GM23338 (cell line): Measurements from ENCODE around the gene MORC3. TPM values are rescaled to one million over a fixed set of nuclear protein-coding genes. Genes with fewer than 3 reads are reported as not detected.

Experiments
- ATAC-seq: fragments of 200-7000 bp; cut with Tn5 transposase; 3 replicates; pipeline ENCODE4 v1.9.1; 2020
- DNase-seq: peaks from one replicate; pipeline ENCODE4 v3.0.0-alpha.2; 2015; ENCODE audit warnings: low spot score
- H2AFZ ChIP-seq: fragments of 200-600 bp; sonication (generic); 2 replicates; pipeline ENCODE4 v1.8.0; 2016; ENCODE audit warnings: antibody characterized with exemption, mild to moderate bottlenecking, moderate library complexity
- H3F3A ChIP-seq: fragments of 200-600 bp; sonication (generic); replicated peaks from 2 replicates; pipeline ENCODE4 v1.8.0; 2017; ENCODE audit warnings: antibody characterized with exemption, mixed run types, low read depth
- H3K27ac ChIP-seq: fragments of 200-600 bp; sonication (generic); 2 replicates; pipeline ENCODE4 v1.6.1; 2016; ENCODE audit warnings: low read depth
- H3K27me3 ChIP-seq: fragments of 200-600 bp; sonication (generic); 2 replicates; pipeline ENCODE4 v1.8.0; 2016; ENCODE audit warnings: mild to moderate bottlenecking, mixed run types, moderate library complexity; ENCODE audit not compliant: insufficient read depth
- H3K36me3 ChIP-seq: fragments of 200-600 bp; sonication (generic); 2 replicates; pipeline ENCODE4 v1.8.0; 2016; ENCODE audit warnings: mild to moderate bottlenecking; ENCODE audit not compliant: insufficient read depth
- H3K4me1 ChIP-seq: fragments of 200-600 bp; sonication (generic); 2 replicates; pipeline ENCODE4 v1.8.0; 2016; ENCODE audit warnings: mild to moderate bottlenecking, moderate library complexity; ENCODE audit not compliant: insufficient read depth
- H3K4me2 ChIP-seq: fragments of 200-600 bp; sonication (generic); 2 replicates; pipeline ENCODE4 v1.7.1; 2017; ENCODE audit warnings: mixed run types
- H3K4me3 ChIP-seq: fragments of 200-600 bp; sonication (generic); 2 replicates; pipeline ENCODE4 v1.6.1; 2016; ENCODE audit warnings: mixed run types
- H3K79me2 ChIP-seq: fragments of 200-600 bp; sonication (generic); replicated peaks from 2 replicates; pipeline ENCODE4 v1.8.0; 2017; ENCODE audit warnings: mild to moderate bottlenecking; ENCODE audit not compliant: insufficient read depth
- H3K9me2 ChIP-seq: fragments of 200-600 bp; sonication (generic); 2 replicates; pipeline ENCODE4 v1.8.0; 2017; ENCODE audit not compliant: insufficient read depth
- H4K20me1 ChIP-seq: fragments of 200-600 bp; sonication (generic); replicated peaks from 2 replicates; pipeline ENCODE4 v1.8.0; 2017; ENCODE audit warnings: mild to moderate bottlenecking; ENCODE audit not compliant: insufficient read depth
- H3K27ac Mint-ChIP-seq: 2 replicates; pipeline ENCODE4 v1.8.0; 2020; ENCODE audit warnings: inconsistent platforms, mild to moderate bottlenecking, moderate library complexity, mixed read lengths
- H3K27me3 Mint-ChIP-seq: 3 replicates; pipeline ENCODE4 v1.8.0; 2022; ENCODE audit warnings: low read depth, mild to moderate bottlenecking, moderate library complexity, mixed read lengths, inconsistent platforms; ENCODE audit not compliant: insufficient read depth, poor library complexity
- H3K36me3 Mint-ChIP-seq: 3 replicates; pipeline ENCODE4 v1.8.0; 2021; ENCODE audit warnings: low read depth, mild to moderate bottlenecking, inconsistent platforms, moderate library complexity, mixed read lengths
- H3K4me1 Mint-ChIP-seq: 3 replicates; pipeline ENCODE4 v1.8.0; 2020; ENCODE audit warnings: mild to moderate bottlenecking, inconsistent platforms, mixed read lengths
- H3K4me3 Mint-ChIP-seq: 3 replicates; pipeline ENCODE4 v1.8.0; 2021; ENCODE audit warnings: moderate library complexity, mild to moderate bottlenecking, inconsistent platforms, mixed read lengths
- H3K9me3 Mint-ChIP-seq: 3 replicates; pipeline ENCODE4 v1.8.0; 2020; ENCODE audit warnings: moderate library complexity, mild to moderate bottlenecking, inconsistent platforms, mixed read lengths
- CREB1 ChIP-seq: fragments of 250-450 bp; sonication (Bioruptor Pico); IDR thresholded peaks from 2 replicates; pipeline ENCODE4 v1.5.0; 2020; ENCODE audit warnings: low read depth, mild to moderate bottlenecking, moderate library complexity
- EZH2 ChIP-seq: fragments of 200-600 bp; sonication (generic); IDR thresholded peaks from one replicate; pipeline ENCODE4 v1.8.0; 2017; ENCODE audit warnings: antibody characterized with exemption, mild to moderate bottlenecking, low read depth; ENCODE audit not compliant: unreplicated experiment
- EZH2phosphoT487 ChIP-seq: fragments of 200-600 bp; sonication (generic); IDR thresholded peaks from one replicate; pipeline ENCODE4 v1.8.1; 2018; ENCODE audit warnings: antibody characterized with exemption; ENCODE audit not compliant: unreplicated experiment
- JUNB ChIP-seq: IDR thresholded peaks from one replicate; pipeline ENCODE4 v1.6.1; 2016; ENCODE audit warnings: antibody characterized with exemption; ENCODE audit not compliant: unreplicated experiment
- NANOG ChIP-seq: IDR thresholded peaks from 2 replicates; pipeline ENCODE4 v1.6.1; 2016; ENCODE audit warnings: antibody characterized with exemption, borderline replicate concordance
- POLR2AphosphoS5 ChIP-seq: IDR thresholded peaks from 2 replicates; pipeline ENCODE4 v1.6.1; 2016; ENCODE audit warnings: antibody characterized with exemption, low read depth
- STAT1 ChIP-seq: IDR thresholded peaks from one replicate; pipeline ENCODE4 v1.6.1; 2016; ENCODE audit warnings: antibody characterized with exemption; ENCODE audit not compliant: unreplicated experiment
- ZNF114 ChIP-seq: fragments of 250-450 bp; sonication (Bioruptor Pico); IDR thresholded peaks from 2 replicates; pipeline ENCODE4 v1.5.0; 2020; ENCODE audit warnings: mild to moderate bottlenecking, moderate library complexity
- ZNF331 ChIP-seq: fragments of 250-450 bp; sonication (Bioruptor Pico); IDR thresholded peaks from 2 replicates; pipeline ENCODE4 v1.5.0; 2020; ENCODE audit warnings: low read depth, mild to moderate bottlenecking, moderate library complexity
- polyA plus RNA-seq: library from polyadenylated mRNA; unstranded; fragments of >200 nt; fragmentation: Nextera tagmentation; extraction: Ambion mirVana; gene quantifications from 2 replicates; pipeline ENCODE4 v1.2.1, GENCODE V29; 2016
- total RNA-seq: library from RNA; depleted of rRNA; stranded (reverse); fragments of >200 nt; shearing (Covaris generic); gene quantifications from 2 replicates; pipeline ENCODE4 v1.2.3, GENCODE V29; 2014
- TF ChIP-seq, protein P1 (sequence below): IDR thresholded peaks from one replicate; pipeline ENCODE4 v1.6.1; 2018; ENCODE audit warnings: antibody characterized with exemption; ENCODE audit not compliant: unreplicated experiment
- TF ChIP-seq, protein P2 (sequence below): IDR thresholded peaks from 2 replicates; pipeline ENCODE4 v1.6.1; 2016; ENCODE audit warnings: antibody characterized with exemption
- TF ChIP-seq, protein P3 (sequence below): fragments of 250-450 bp; sonication (Bioruptor Pico); IDR thresholded peaks from 2 replicates; pipeline ENCODE4 v1.5.0; 2020; ENCODE audit warnings: mild to moderate bottlenecking, moderate library complexity
- TF ChIP-seq, protein P4 (sequence below), 2 experiments: fragments of 200-600 bp in 1 of 2; sonication (generic) in 1 of 2; conservative IDR thresholded peaks; 2 replicates each; pipeline versions ENCODE4 v1.5.1 to v1.6.1; 2016 to 2017; ENCODE audit warnings: antibody characterized with exemption in 2 of 2, low read depth in 2 of 2, mild to moderate bottlenecking in 2 of 2, moderate library complexity in 1 of 2

MORC3 gene
- total and polyA plus RNA-seq, 2 experiments from 2014 or later = 11.5 to 25.4 TPM

DNA sequence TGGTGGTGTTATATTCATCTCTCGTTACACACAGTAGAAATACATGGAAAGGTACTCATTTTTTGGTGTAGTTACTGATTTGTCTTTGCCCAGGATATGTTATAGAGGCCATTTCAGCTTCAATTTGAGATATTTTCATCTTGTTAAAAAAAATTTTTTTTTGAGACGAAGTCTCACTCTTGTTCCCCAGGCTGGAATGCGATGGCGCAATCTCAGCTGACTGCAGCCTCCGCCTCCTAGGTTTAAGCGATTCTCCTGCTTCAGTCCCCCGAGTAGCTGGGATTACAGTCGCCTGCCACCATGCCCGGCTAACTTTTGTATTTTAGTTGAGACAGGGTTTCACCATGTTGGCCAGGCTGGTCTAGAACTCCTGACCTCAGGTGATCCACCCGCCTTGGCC lies 19.0 kb downstream of the MORC3 start:
- no peak overlapping the region for H3K27ac ChIP-seq
- no peaks in the 10 kb centered on the region for H3F3A ChIP-seq
- no peaks in the 10 kb centered on the region for H3K27me3 ChIP-seq
- H3K36me3 ChIP-seq = peaks cover 66% of the 10 kb centered on the region
- ATAC-seq = no peak
- H3K27me3 Mint-ChIP-seq = no peaks in the 10 kb centered on the region
- no peak overlapping the region for H3K4me3 ChIP-seq
- DNase-seq = no peak
- H3K4me2 ChIP-seq = no peak overlapping the region
- H3K27ac Mint-ChIP-seq = no peak overlapping the region
- peaks cover 13% of the 10 kb centered on the region for H4K20me1 ChIP-seq
- H3K9me3 Mint-ChIP-seq = no peaks in the 10 kb centered on the region
- no peaks in the 10 kb centered on the region for H3K4me1 Mint-ChIP-seq
- H3K79me2 ChIP-seq = peaks cover 24% of the 10 kb centered on the region
- H3K4me3 Mint-ChIP-seq = no peak overlapping the region
- no peak overlapping the region for H2AFZ ChIP-seq
- no peaks in the 10 kb centered on the region for H3K4me1 ChIP-seq
- H3K36me3 Mint-ChIP-seq = peaks cover 74% of the 10 kb centered on the region
- TF ChIP-seq, protein P1, sequence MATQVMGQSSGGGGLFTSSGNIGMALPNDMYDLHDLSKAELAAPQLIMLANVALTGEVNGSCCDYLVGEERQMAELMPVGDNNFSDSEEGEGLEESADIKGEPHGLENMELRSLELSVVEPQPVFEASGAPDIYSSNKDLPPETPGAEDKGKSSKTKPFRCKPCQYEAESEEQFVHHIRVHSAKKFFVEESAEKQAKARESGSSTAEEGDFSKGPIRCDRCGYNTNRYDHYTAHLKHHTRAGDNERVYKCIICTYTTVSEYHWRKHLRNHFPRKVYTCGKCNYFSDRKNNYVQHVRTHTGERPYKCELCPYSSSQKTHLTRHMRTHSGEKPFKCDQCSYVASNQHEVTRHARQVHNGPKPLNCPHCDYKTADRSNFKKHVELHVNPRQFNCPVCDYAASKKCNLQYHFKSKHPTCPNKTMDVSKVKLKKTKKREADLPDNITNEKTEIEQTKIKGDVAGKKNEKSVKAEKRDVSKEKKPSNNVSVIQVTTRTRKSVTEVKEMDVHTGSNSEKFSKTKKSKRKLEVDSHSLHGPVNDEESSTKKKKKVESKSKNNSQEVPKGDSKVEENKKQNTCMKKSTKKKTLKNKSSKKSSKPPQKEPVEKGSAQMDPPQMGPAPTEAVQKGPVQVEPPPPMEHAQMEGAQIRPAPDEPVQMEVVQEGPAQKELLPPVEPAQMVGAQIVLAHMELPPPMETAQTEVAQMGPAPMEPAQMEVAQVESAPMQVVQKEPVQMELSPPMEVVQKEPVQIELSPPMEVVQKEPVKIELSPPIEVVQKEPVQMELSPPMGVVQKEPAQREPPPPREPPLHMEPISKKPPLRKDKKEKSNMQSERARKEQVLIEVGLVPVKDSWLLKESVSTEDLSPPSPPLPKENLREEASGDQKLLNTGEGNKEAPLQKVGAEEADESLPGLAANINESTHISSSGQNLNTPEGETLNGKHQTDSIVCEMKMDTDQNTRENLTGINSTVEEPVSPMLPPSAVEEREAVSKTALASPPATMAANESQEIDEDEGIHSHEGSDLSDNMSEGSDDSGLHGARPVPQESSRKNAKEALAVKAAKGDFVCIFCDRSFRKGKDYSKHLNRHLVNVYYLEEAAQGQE = no peak
- TF ChIP-seq EZH2phosphoT487 = no peak
- TF ChIP-seq CREB1 (CRISPR knock-in tag) = no peak
- TF ChIP-seq, protein P2, sequence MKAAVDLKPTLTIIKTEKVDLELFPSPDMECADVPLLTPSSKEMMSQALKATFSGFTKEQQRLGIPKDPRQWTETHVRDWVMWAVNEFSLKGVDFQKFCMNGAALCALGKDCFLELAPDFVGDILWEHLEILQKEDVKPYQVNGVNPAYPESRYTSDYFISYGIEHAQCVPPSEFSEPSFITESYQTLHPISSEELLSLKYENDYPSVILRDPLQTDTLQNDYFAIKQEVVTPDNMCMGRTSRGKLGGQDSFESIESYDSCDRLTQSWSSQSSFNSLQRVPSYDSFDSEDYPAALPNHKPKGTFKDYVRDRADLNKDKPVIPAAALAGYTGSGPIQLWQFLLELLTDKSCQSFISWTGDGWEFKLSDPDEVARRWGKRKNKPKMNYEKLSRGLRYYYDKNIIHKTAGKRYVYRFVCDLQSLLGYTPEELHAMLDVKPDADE = no peak
- TF ChIP-seq JUNB = no peak
- TF ChIP-seq STAT1 = no peak
- no peak for TF ChIP-seq NANOG
- no peak for TF ChIP-seq POLR2AphosphoS5
- TF ChIP-seq, protein P3, sequence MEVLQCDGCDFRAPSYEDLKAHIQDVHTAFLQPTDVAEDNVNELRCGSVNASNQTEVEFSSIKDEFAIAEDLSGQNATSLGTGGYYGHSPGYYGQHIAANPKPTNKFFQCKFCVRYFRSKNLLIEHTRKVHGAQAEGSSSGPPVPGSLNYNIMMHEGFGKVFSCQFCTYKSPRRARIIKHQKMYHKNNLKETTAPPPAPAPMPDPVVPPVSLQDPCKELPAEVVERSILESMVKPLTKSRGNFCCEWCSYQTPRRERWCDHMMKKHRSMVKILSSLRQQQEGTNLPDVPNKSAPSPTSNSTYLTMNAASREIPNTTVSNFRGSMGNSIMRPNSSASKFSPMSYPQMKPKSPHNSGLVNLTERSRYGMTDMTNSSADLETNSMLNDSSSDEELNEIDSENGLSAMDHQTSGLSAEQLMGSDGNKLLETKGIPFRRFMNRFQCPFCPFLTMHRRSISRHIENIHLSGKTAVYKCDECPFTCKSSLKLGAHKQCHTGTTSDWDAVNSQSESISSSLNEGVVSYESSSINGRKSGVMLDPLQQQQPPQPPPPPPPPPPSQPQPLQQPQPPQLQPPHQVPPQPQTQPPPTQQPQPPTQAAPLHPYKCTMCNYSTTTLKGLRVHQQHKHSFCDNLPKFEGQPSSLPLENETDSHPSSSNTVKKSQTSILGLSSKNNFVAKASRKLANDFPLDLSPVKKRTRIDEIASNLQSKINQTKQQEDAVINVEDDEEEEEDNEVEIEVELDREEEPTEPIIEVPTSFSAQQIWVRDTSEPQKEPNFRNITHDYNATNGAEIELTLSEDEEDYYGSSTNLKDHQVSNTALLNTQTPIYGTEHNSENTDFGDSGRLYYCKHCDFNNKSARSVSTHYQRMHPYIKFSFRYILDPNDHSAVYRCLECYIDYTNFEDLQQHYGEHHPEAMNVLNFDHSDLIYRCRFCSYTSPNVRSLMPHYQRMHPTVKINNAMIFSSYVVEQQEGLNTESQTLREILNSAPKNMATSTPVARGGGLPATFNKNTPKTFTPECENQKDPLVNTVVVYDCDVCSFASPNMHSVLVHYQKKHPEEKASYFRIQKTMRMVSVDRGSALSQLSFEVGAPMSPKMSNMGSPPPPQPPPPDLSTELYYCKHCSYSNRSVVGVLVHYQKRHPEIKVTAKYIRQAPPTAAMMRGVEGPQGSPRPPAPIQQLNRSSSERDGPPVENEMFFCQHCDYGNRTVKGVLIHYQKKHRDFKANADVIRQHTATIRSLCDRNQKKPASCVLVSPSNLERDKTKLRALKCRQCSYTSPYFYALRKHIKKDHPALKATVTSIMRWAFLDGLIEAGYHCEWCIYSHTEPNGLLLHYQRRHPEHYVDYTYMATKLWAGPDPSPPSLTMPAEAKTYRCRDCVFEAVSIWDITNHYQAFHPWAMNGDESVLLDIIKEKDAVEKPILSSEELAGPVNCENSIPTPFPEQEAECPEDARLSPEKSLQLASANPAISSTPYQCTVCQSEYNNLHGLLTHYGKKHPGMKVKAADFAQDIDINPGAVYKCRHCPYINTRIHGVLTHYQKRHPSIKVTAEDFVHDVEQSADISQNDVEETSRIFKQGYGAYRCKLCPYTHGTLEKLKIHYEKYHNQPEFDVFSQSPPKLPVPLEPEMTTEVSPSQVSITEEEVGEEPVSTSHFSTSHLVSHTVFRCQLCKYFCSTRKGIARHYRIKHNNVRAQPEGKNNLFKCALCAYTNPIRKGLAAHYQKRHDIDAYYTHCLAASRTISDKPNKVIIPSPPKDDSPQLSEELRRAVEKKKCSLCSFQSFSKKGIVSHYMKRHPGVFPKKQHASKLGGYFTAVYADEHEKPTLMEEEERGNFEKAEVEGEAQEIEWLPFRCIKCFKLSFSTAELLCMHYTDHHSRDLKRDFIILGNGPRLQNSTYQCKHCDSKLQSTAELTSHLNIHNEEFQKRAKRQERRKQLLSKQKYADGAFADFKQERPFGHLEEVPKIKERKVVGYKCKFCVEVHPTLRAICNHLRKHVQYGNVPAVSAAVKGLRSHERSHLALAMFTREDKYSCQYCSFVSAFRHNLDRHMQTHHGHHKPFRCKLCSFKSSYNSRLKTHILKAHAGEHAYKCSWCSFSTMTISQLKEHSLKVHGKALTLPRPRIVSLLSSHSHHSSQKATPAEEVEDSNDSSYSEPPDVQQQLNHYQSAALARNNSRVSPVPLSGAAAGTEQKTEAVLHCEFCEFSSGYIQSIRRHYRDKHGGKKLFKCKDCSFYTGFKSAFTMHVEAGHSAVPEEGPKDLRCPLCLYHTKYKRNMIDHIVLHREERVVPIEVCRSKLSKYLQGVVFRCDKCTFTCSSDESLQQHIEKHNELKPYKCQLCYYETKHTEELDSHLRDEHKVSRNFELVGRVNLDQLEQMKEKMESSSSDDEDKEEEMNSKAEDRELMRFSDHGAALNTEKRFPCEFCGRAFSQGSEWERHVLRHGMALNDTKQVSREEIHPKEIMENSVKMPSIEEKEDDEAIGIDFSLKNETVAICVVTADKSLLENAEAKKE (CRISPR knock-in tag) = no peak
- no peak for TF ChIP-seq EZH2
- no peak for TF ChIP-seq ZNF331
- TF ChIP-seq ZNF114 (CRISPR knock-in tag) = no peak
- TF ChIP-seq, protein P4, sequence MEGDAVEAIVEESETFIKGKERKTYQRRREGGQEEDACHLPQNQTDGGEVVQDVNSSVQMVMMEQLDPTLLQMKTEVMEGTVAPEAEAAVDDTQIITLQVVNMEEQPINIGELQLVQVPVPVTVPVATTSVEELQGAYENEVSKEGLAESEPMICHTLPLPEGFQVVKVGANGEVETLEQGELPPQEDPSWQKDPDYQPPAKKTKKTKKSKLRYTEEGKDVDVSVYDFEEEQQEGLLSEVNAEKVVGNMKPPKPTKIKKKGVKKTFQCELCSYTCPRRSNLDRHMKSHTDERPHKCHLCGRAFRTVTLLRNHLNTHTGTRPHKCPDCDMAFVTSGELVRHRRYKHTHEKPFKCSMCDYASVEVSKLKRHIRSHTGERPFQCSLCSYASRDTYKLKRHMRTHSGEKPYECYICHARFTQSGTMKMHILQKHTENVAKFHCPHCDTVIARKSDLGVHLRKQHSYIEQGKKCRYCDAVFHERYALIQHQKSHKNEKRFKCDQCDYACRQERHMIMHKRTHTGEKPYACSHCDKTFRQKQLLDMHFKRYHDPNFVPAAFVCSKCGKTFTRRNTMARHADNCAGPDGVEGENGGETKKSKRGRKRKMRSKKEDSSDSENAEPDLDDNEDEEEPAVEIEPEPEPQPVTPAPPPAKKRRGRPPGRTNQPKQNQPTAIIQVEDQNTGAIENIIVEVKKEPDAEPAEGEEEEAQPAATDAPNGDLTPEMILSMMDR (conservative IDR thresholded peaks at IDR 0.05; ENCODE audit: low read depth in 2 of 2) = no peak
- no peaks in the 10 kb centered on the region for H3K9me2 ChIP-seq
